B cell (primary cell): ENCODE data around the gene NFIC.

Source experiments
- CTCF ChIP-seq: fragments of 200-600 bp; IDR thresholded peaks from one replicate; pipeline ENCODE4 v1.8.0; 2022; ENCODE audit warnings: antibody characterized with exemption, mild to moderate bottlenecking
- EZH2 ChIP-seq: IDR thresholded peaks from 2 replicates; pipeline ENCODE4 v1.6.1; 2012; ENCODE audit warnings: borderline replicate concordance, low read depth, mild to moderate bottlenecking, moderate library complexity, low read length; ENCODE audit not compliant: insufficient read depth, poor library complexity, severe bottlenecking

- TF ChIP-seq CTCF (peak; percentile 70), EZH2 (no peak)
Measured at GRCh38 chr19:3324405-3324856, 42.0 kb upstream of the NFIC start.
